GM13977 (cell line): ENCODE measurements around the gene GRXCR1.

Experiments
- DNase-seq: peaks from one replicate; pipeline ENCODE4 v3.0.0; 2012; ENCODE audit warnings: low spot score
- in situ Hi-C: fragments of 300-500 bp; cut with MboI; formaldehyde crosslinking; loops from one replicate; pipeline ENCODE4 v1.12.0; 2022; ENCODE audit warnings: low sequenced_read_pairs, low pct_unique_long_range_greater_than_20kb, mixed read lengths, inconsistent platforms; ENCODE audit not compliant: unreplicated experiment
- TF ChIP-seq, protein P1 (sequence below): IDR thresholded peaks from 2 replicates; pipeline ENCODE4 v1.5.1; 2012; ENCODE audit warnings: mild to moderate bottlenecking, control low read depth; ENCODE audit not compliant: insufficient read depth; ENCODE audit errors: extremely low read depth, missing control alignments

Gene GRXCR1

GRCh38 chr4:42871261-42871660 lies 21.3 kb upstream of the GRXCR1 start:
- TF ChIP-seq, protein P1, sequence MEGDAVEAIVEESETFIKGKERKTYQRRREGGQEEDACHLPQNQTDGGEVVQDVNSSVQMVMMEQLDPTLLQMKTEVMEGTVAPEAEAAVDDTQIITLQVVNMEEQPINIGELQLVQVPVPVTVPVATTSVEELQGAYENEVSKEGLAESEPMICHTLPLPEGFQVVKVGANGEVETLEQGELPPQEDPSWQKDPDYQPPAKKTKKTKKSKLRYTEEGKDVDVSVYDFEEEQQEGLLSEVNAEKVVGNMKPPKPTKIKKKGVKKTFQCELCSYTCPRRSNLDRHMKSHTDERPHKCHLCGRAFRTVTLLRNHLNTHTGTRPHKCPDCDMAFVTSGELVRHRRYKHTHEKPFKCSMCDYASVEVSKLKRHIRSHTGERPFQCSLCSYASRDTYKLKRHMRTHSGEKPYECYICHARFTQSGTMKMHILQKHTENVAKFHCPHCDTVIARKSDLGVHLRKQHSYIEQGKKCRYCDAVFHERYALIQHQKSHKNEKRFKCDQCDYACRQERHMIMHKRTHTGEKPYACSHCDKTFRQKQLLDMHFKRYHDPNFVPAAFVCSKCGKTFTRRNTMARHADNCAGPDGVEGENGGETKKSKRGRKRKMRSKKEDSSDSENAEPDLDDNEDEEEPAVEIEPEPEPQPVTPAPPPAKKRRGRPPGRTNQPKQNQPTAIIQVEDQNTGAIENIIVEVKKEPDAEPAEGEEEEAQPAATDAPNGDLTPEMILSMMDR: no peak
- in situ Hi-C loops: loop anchor here (25.0 kb wide), 1 partner anchor 309 kb away; no protein-coding TSS in a partner anchor
- DNase-seq: no peak

GRCh38 chr4:42871671-42872290 lies 20.7 kb upstream of the GRXCR1 start:
- in situ Hi-C loops: loop anchor here (25.0 kb wide), 1 partner anchor 309 kb away; no protein-coding TSS in a partner anchor
- TF ChIP-seq, protein P1: no peak
- no peak for DNase-seq

GRCh38 chr4:42878863-42879262 lies 13.7 kb upstream of the GRXCR1 start:
- in situ Hi-C loops: no loop called here
- TF ChIP-seq, protein P1: no peak

GRCh38 chr4:42881253-42881652 lies 11.3 kb upstream of the GRXCR1 start:
- in situ Hi-C loops: no loop called here
- TF ChIP-seq, protein P1: no peak
- DNase-seq: no peak

More at GRCh38 chr4:42878863-42879262, 13.7 kb upstream of the GRXCR1 start:
- DNase-seq: no peak

DNA sequence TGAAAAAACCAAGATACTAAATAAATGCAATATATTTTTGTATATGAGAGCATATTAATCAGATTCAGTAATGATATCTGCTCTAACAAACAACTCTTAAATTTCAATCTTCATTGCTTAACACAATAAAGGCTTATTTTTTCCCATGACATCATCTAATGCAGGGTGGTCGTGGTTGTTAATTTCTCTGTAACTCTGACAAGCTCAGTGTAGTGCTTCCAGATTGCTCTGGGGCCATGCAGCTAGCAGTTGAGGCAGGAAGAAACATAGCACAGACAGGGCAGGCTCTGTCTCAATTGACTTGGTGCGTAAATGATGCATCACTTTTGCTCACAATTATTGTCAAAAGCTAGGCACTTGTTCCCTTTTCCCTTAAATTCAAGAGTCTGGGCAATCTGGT lies 869 bp upstream of the GRXCR1 start:
- DNase-seq: no peak
- TF ChIP-seq, protein P1: no peak
- in situ Hi-C loops: no loop called here

GRCh38 chr4:42895452-42895851 lies 2.9 kb downstream of the GRXCR1 start:
- no peak for DNase-seq
- in situ Hi-C loops: no loop called here
- TF ChIP-seq, protein P1: no peak
